K562 (cell line): ENCODE results near the gene TRRAP. TPM values are rescaled to one million over a fixed set of nuclear protein-coding genes. Genes with fewer than 3 reads are reported as not detected.

ENCODE experiments used
- CCNT2 ChIP-seq: IDR thresholded peaks from 2 replicates; pipeline ENCODE4 v1.6.1; 2011; ENCODE audit warnings: borderline replicate concordance, low read depth, mild to moderate bottlenecking, moderate library complexity, mixed read lengths, low read length; ENCODE audit not compliant: insufficient read length; ENCODE audit errors: extremely low read depth
- CREB1 ChIP-seq, 2 experiments: sonication (generic) in 1 of 2; formaldehyde crosslinking in 1 of 2; IDR thresholded peaks; 2 replicates each; pipeline versions ENCODE4 v1.6.1 to v1.8.0; 2012 to 2022; ENCODE audit warnings: inconsistent platforms in 1 of 2, mild to moderate bottlenecking in 1 of 2, missing genetic modification reagents in 1 of 2, moderate library complexity in 1 of 2
- NR1H2 ChIP-seq: sonication (generic); formaldehyde crosslinking; IDR thresholded peaks from 2 replicates; pipeline ENCODE4 v1.4.0; 2020; ENCODE audit warnings: mild to moderate bottlenecking, missing genetic modification reagents
- POLR2G ChIP-seq: fragments of 200-400 bp; formaldehyde crosslinking; IDR thresholded peaks from 2 replicates; pipeline ENCODE4 v1.6.1; 2017; ENCODE audit warnings: low read depth, mild to moderate bottlenecking, antibody characterized with exemption, low read length, moderate library complexity
- RAD51 ChIP-seq: fragments of 450-650 bp; IDR thresholded peaks from 2 replicates; pipeline ENCODE4 v1.7.1; 2016; ENCODE audit warnings: low read depth, mild to moderate bottlenecking, borderline replicate concordance
- RBM25 ChIP-seq: fragments of 200-400 bp; formaldehyde crosslinking; IDR thresholded peaks from 2 replicates; pipeline ENCODE4 v1.6.1; 2018; ENCODE audit warnings: low read length, low read depth, moderate library complexity; ENCODE audit not compliant: severe bottlenecking
- ZNF3 ChIP-seq: fragments of 250-450 bp; sonication (Bioruptor Pico); IDR thresholded peaks from 2 replicates; pipeline ENCODE4 v1.5.0; 2021; ENCODE audit warnings: mild to moderate bottlenecking, moderate library complexity
- ZNF436 ChIP-seq: fragments of 250-450, 450-650 bp; sonication (Bioruptor Pico); formaldehyde crosslinking; IDR thresholded peaks from 2 replicates; pipeline ENCODE4 v1.7.0; 2020; ENCODE audit warnings: mild to moderate bottlenecking
- polyA plus RNA-seq, 8 experiments: library from polyadenylated mRNA; depleted of rRNA in 4 of 8; stranded (reverse) in 5 of 8; unstranded in 3 of 8; fragments of >200 nt; fragmentation: Nextera tagmentation in 2 of 8; fragmentation: Illumina TruSeq in 1 of 8; extraction: Ambion mirVana in 2 of 8; extraction: Trizol in 1 of 8; gene quantifications; 2 replicates each; pipeline versions ENCODE4 v1.2.1 to v1.2.3, GENCODE V29; 2011 to 2014; ENCODE audit warnings: inconsistent platforms in 1 of 8, missing spikeins in 1 of 8
- total RNA-seq, 7 experiments: library from RNA; depleted of rRNA in 6 of 7; stranded (reverse); fragments of >200 nt in 6 of 7; fragmentation: Illumina TruSeq in 2 of 7; extraction: Trizol in 2 of 7; gene quantifications; 2 replicates each; pipeline versions ENCODE4 v1.2.1 to v1.2.3, GENCODE V29; 2011 to 2021; ENCODE audit warnings: low replicate concordance in 1 of 7
- TF ChIP-seq, protein P1 (sequence below), 2 experiments: fragments of 450-650 bp in 1 of 2; sonication (generic) in 1 of 2; formaldehyde crosslinking; conservative IDR thresholded peaks; 2 replicates each; pipeline versions ENCODE4 v1.4.0 to v1.8.1; 2020 to 2022; ENCODE audit warnings: mild to moderate bottlenecking in 1 of 2, missing genetic modification reagents in 1 of 2
- TF ChIP-seq, protein P2 (sequence below), 2 experiments: IDR thresholded peaks; 2 replicates each; pipeline ENCODE4 v1.6.1; 2011; ENCODE audit warnings: borderline replicate concordance in 1 of 2, control low read depth in 1 of 2, low read depth in 1 of 2, low read length in 1 of 2, mild to moderate bottlenecking in 1 of 2, mixed read lengths in 1 of 2, moderate library complexity in 1 of 2; ENCODE audit not compliant: insufficient read depth in 1 of 2, insufficient read length in 1 of 2, poor library complexity in 1 of 2, severe bottlenecking in 1 of 2; ENCODE audit errors: extremely low read depth in 1 of 2
- TF ChIP-seq, protein P3 (sequence below): fragments of 250-450 bp; sonication (Bioruptor Pico); IDR thresholded peaks from 2 replicates; pipeline ENCODE4 v1.9.0; 2021; ENCODE audit warnings: mild to moderate bottlenecking, inconsistent platforms
- TF ChIP-seq, protein P4 (sequence below): fragments of 450-650 bp; IDR thresholded peaks from 2 replicates; pipeline ENCODE4 v1.6.1; 2016; ENCODE audit warnings: low read depth

TRRAP gene
- total and polyA plus RNA-seq, 9 of the 15 experiments (the other 6 are each of a cell fraction or from before 2014, with no cell fraction given) = 1.3 to 47.2 (median 9.7) TPM

DNA sequence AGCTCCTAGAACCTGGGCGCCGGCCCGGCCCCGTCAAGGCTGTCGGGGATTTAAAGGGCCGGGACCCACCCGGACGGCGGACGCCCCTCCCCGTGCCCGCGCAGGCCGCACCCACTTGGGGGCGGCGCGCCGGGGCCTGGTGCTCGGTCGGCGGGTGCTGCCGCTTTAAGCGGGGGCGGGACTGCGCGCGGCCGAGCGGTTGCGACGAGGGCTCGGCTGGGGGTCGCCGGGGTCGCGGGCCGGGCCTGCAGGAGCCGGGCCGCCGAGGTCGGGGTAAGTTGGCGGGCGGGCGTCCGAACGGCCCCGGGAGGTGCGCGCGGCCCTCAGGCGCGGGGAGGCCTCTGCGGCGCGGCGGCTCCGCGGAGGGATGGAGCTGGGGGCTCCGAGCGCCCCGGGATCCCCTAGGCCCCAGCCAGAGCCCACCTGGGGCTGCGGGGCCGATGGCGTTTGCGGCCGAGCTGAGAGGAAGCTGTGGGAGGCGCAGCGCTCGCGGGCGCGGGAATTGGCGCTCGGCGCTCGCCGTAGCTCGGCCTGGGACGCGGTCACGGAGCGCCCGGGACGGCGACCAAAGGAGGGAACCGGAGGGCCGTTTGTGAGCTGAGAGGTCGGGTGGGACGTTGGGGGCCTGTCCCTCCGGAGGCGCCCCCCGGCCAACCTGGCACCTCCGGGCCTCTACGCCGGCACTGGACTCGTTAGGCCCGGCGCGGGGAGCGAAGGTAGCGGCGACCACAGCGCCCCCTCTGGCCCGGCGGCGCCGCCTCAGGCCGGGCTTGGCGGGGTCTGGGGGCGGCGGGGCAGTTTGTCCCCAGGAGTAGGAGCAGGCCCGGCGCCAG, at the start of gene TRRAP (continued):
- no peak for TF ChIP-seq RAD51
- no peak for TF ChIP-seq ZNF436 (CRISPR knock-in tag)
- TF ChIP-seq NR1H2 (CRISPR knock-in tag) = peak; percentile 84; the same call in 1 of the 2 replicates
- no peak for TF ChIP-seq ZNF3 (CRISPR knock-in tag)
- TF ChIP-seq, protein P1, sequence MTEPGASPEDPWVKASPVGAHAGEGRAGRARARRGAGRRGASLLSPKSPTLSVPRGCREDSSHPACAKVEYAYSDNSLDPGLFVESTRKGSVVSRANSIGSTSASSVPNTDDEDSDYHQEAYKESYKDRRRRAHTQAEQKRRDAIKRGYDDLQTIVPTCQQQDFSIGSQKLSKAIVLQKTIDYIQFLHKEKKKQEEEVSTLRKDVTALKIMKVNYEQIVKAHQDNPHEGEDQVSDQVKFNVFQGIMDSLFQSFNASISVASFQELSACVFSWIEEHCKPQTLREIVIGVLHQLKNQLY (CRISPR knock-in tag; conservative IDR thresholded peaks at IDR 0.05) = 0 out of 4 replicates have a peak, but pooled peaks of 1 of the 2 experiments have one; percentile 74
- TF ChIP-seq, protein P2, sequence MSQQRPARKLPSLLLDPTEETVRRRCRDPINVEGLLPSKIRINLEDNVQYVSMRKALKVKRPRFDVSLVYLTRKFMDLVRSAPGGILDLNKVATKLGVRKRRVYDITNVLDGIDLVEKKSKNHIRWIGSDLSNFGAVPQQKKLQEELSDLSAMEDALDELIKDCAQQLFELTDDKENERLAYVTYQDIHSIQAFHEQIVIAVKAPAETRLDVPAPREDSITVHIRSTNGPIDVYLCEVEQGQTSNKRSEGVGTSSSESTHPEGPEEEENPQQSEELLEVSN (IDR thresholded peaks at IDR 0.05; ENCODE audit: borderline replicate concordance in 1 of 2, extremely low read depth in 1 of 2, insufficient read depth in 1 of 2, insufficient read length in 1 of 2, low read depth in 1 of 2, low read length in 1 of 2, poor library complexity in 1 of 2, severe bottlenecking in 1 of 2) = peak in 1 of 2 experiments; percentile 69
- peak; percentile 60 for TF ChIP-seq CREB1 (IDR thresholded peaks at IDR 0.05)
- peak; percentile 55; the same call in 1 of the 2 replicates for TF ChIP-seq CREB1 (CRISPR knock-in tag; IDR thresholded peaks at IDR 0.05)
- TF ChIP-seq, protein P3, sequence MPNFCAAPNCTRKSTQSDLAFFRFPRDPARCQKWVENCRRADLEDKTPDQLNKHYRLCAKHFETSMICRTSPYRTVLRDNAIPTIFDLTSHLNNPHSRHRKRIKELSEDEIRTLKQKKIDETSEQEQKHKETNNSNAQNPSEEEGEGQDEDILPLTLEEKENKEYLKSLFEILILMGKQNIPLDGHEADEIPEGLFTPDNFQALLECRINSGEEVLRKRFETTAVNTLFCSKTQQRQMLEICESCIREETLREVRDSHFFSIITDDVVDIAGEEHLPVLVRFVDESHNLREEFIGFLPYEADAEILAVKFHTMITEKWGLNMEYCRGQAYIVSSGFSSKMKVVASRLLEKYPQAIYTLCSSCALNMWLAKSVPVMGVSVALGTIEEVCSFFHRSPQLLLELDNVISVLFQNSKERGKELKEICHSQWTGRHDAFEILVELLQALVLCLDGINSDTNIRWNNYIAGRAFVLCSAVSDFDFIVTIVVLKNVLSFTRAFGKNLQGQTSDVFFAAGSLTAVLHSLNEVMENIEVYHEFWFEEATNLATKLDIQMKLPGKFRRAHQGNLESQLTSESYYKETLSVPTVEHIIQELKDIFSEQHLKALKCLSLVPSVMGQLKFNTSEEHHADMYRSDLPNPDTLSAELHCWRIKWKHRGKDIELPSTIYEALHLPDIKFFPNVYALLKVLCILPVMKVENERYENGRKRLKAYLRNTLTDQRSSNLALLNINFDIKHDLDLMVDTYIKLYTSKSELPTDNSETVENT (CRISPR knock-in tag) = peak; percentile 97
- TF ChIP-seq POLR2G = peak; percentile 92
- peak; percentile 31 for TF ChIP-seq RBM25
- TF ChIP-seq, protein P4, sequence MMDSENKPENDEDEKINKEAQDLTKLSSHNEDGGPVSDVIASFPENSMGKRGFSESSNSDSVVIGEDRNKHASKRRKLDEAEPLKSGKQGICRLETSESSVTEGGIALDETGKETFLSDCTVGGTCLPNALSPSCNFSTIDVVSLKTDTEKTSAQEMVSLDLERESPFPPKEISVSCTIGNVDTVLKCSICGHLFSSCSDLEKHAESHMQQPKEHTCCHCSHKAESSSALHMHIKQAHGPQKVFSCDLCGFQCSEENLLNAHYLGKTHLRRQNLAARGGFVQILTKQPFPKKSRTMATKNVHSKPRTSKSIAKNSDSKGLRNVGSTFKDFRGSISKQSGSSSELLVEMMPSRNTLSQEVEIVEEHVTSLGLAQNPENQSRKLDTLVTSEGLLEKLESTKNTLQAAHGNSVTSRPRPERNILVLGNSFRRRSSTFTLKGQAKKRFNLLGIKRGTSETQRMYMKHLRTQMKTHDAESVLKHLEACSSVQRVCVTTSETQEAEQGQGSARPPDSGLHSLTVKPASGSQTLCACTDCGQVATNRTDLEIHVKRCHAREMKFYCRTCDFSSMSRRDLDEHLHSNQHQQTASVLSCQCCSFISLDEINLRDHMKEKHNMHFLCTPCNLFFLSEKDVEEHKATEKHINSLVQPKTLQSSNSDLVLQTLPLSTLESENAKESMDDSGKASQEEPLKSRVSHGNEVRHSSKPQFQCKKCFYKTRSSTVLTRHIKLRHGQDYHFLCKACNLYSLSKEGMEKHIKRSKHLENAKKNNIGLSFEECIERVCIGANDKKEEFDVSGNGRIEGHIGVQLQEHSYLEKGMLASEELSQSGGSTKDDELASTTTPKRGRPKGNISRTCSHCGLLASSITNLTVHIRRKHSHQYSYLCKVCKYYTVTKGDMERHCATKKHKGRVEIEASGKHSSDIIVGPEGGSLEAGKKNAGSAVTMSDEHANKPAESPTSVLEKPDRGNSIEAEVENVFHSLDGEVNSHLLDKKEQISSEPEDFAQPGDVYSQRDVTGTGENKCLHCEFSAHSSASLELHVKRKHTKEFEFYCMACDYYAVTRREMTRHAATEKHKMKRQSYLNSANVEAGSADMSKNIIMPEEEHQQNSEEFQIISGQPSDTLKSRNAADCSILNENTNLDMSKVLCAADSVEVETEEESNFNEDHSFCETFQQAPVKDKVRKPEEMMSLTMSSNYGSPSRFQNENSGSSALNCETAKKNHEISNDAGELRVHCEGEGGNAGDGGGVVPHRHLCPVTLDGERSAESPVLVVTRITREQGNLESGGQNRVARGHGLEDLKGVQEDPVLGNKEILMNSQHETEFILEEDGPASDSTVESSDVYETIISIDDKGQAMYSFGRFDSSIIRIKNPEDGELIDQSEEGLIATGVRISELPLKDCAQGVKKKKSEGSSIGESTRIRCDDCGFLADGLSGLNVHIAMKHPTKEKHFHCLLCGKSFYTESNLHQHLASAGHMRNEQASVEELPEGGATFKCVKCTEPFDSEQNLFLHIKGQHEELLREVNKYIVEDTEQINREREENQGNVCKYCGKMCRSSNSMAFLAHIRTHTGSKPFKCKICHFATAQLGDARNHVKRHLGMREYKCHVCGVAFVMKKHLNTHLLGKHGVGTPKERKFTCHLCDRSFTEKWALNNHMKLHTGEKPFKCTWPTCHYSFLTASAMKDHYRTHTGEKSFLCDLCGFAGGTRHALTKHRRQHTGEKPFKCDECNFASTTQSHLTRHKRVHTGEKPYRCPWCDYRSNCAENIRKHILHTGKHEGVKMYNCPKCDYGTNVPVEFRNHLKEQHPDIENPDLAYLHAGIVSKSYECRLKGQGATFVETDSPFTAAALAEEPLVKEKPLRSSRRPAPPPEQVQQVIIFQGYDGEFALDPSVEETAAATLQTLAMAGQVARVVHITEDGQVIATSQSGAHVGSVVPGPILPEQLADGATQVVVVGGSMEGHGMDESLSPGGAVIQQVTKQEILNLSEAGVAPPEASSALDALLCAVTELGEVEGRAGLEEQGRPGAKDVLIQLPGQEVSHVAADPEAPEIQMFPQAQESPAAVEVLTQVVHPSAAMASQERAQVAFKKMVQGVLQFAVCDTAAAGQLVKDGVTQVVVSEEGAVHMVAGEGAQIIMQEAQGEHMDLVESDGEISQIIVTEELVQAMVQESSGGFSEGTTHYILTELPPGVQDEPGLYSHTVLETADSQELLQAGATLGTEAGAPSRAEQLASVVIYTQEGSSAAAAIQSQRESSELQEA = peak; percentile 92
- TF ChIP-seq CCNT2 = no peak
